Upper lobe of left lung (tissue), 6 donors: ENCODE results near the gene WNT5A. TPM values are rescaled to one million over a fixed set of nuclear protein-coding genes. Genes with fewer than 3 reads are reported as not detected.

Experiments
- ATAC-seq, 2 donors: fragments of 200-7000 bp; cut with Tn5 transposase; one replicate each; pipeline ENCODE4 v1.9.1; 2022; ENCODE audit warnings: mild to moderate bottlenecking in 2 of 2, moderate library complexity in 2 of 2; ENCODE audit not compliant: low FRiP score in 2 of 2
- DNase-seq, 2 donors: peaks; one replicate each; pipeline ENCODE4 v3.0.0-alpha.2; 2019 to 2020
- H3K27ac ChIP-seq, 4 donors: fragments of 200-600 bp; sonication (generic); one replicate each; pipeline ENCODE4 v1.5.1; 2016 to 2019
- H3K27me3 ChIP-seq, 4 donors: fragments of 200-600 bp; sonication (generic); one replicate each; pipeline ENCODE4 v1.5.1; 2017 to 2019
- H3K36me3 ChIP-seq, 4 donors: fragments of 200-600 bp; sonication (generic); one replicate each; pipeline ENCODE4 v1.5.1; 2016 to 2019
- H3K4me1 ChIP-seq, 4 donors: fragments of 200-600 bp; sonication (generic); one replicate each; pipeline ENCODE4 v1.5.1; 2018 to 2019
- H3K4me3 ChIP-seq, 4 donors: fragments of 200-600 bp; sonication (generic); one replicate each; pipeline ENCODE4 v1.5.1; 2017 to 2019; ENCODE audit warnings: mild to moderate bottlenecking in 2 of 4, moderate library complexity in 1 of 4
- H3K9me3 ChIP-seq, 4 donors: fragments of 200-600 bp; sonication (generic); one replicate each; pipeline ENCODE4 v1.5.1; 2018 to 2019
- CTCF ChIP-seq, 6 experiments: fragments of 450-650 bp in 4 of 6; fragments of 200-600 bp in 2 of 6; sonication (generic) in 2 of 6; IDR thresholded peaks; one replicate each; pipeline ENCODE4 v1.5.1; 2016 to 2019; ENCODE audit warnings: antibody characterized with exemption in 6 of 6
- EP300 ChIP-seq, 4 donors: sonication (generic); formaldehyde crosslinking; IDR thresholded peaks; one replicate each; pipeline ENCODE4 v1.5.1; 2017; ENCODE audit warnings: antibody characterized with exemption in 4 of 4, control low read depth in 2 of 4
- POLR2A ChIP-seq, 4 donors: fragments of 450-650 bp; IDR thresholded peaks; one replicate each; pipeline ENCODE4 v1.5.1; 2016 to 2017; ENCODE audit warnings: antibody characterized with exemption in 4 of 4, mild to moderate bottlenecking in 2 of 4
- POLR2AphosphoS5 ChIP-seq, 2 donors: sonication (generic); formaldehyde crosslinking; IDR thresholded peaks; one replicate each; pipeline ENCODE4 v1.5.1; 2017; ENCODE audit warnings: antibody characterized with exemption in 2 of 2
- WGBS, 2 donors: methylation state at CpG; one replicate each; pipeline ENCODE4 v1.1.5; 2017 to 2018; 5-methylcytosine and 5-hydroxymethylcytosine counted together
- total RNA-seq, 6 donors: library from RNA; depleted of rRNA in 4 of 6; stranded (reverse); fragments of >200 nt in 4 of 6; gene quantifications; one replicate each; pipeline versions ENCODE4 v1.1.0 to v1.2.1, GENCODE V29; 2016 to 2021
- donor health status: DM: no; HTN: no; CAD: no; lungs with moderate emphysema.
- donor health status: DM: no; HTN: yes; CAD: no; lungs with severe emphysema.

WNT5A gene
- total RNA-seq, 6 donors from 2014 or later: 22.1 to 36.2 (median 28.0) TPM

GRCh38 chr3:55526332-55527030, 39.4 kb upstream of the WNT5A start:
- whole genome bisulfite sequencing, 2 donors: 69 to 79% methylated on average over 6 to 10 of the region's 10 CpGs
- DNase-seq (peak in 1 of 2 donors; percentile 17), ATAC-seq (no peak)
- H3K27me3 ChIP-seq: no peaks in the 10 kb centered on the region
- H3K4me3 ChIP-seq: no peak overlapping the region
- no peak overlapping the region for H3K27ac ChIP-seq
- H3K36me3 ChIP-seq: no peaks in the 10 kb centered on the region
- no peaks in the 10 kb centered on the region for H3K4me1 ChIP-seq
- no peaks in the 10 kb centered on the region for H3K9me3 ChIP-seq
- TF ChIP-seq CTCF (IDR thresholded peaks at IDR 0.05) (no peak), POLR2AphosphoS5 (IDR thresholded peaks at IDR 0.05) (no peak), POLR2A (IDR thresholded peaks at IDR 0.05) (no peak), EP300 (IDR thresholded peaks at IDR 0.05) (no peak)

- H3K27me3 ChIP-seq: no peaks in the 10 kb centered on the region
- ATAC-seq: no peak
- DNase-seq: no peak
- H3K4me3 ChIP-seq: no peak overlapping the region
- no peak for TF ChIP-seq POLR2AphosphoS5 (IDR thresholded peaks at IDR 0.05)
- no peak for TF ChIP-seq CTCF (IDR thresholded peaks at IDR 0.05)
- TF ChIP-seq EP300 (IDR thresholded peaks at IDR 0.05): no peak
- no peak for TF ChIP-seq POLR2A (IDR thresholded peaks at IDR 0.05)
- no peak overlapping the region for H3K27ac ChIP-seq
- no peaks in the 10 kb centered on the region for H3K4me1 ChIP-seq
- no peaks in the 10 kb centered on the region for H3K36me3 ChIP-seq
- H3K9me3 ChIP-seq: no peaks in the 10 kb centered on the region
- 85 to 93% methylated on average over 3 of the region's 3 CpGs for WGBS, 2 donors
Measured at GRCh38 chr3:55525436-55525835, 38.3 kb upstream of the WNT5A start.

GRCh38 chr3:55524565-55525244, 37.6 kb upstream of the WNT5A start:
- no peak for ATAC-seq
- TF ChIP-seq POLR2A (IDR thresholded peaks at IDR 0.05) (no peak), EP300 (IDR thresholded peaks at IDR 0.05) (no peak), POLR2AphosphoS5 (IDR thresholded peaks at IDR 0.05) (no peak), CTCF (IDR thresholded peaks at IDR 0.05) (no peak)
- no peak for DNase-seq
- no peak overlapping the region for H3K4me3 ChIP-seq
- H3K36me3 ChIP-seq: no peaks in the 10 kb centered on the region
- WGBS, 2 donors: 59 to 73% methylated on average over 4 of the region's 4 CpGs
- H3K4me1 ChIP-seq: no peaks in the 10 kb centered on the region
- no peaks in the 10 kb centered on the region for H3K27me3 ChIP-seq
- no peaks in the 10 kb centered on the region for H3K9me3 ChIP-seq
- H3K27ac ChIP-seq: no peak overlapping the region

- no peak for ATAC-seq
- TF ChIP-seq POLR2AphosphoS5 (IDR thresholded peaks at IDR 0.05): no peak
- no peak for TF ChIP-seq EP300 (IDR thresholded peaks at IDR 0.05)
- TF ChIP-seq POLR2A (IDR thresholded peaks at IDR 0.05): no peak
- TF ChIP-seq CTCF (IDR thresholded peaks at IDR 0.05): no peak
- 84 to 98% methylated on average over 2 of the region's 2 CpGs for WGBS, 2 donors
Measured at GRCh38 chr3:55523471-55523870, 36.4 kb upstream of the WNT5A start.

More at GRCh38 chr3:55523471-55523870, 36.4 kb upstream of the WNT5A start:
- DNase-seq: no peak
- Histone ChIP-seq H3K27me3 (no peaks in the 10 kb centered on the region), H3K36me3 (no peaks in the 10 kb centered on the region), H3K4me3 (no peak overlapping the region), H3K4me1 (no peaks in the 10 kb centered on the region), H3K27ac (no peak overlapping the region), H3K9me3 (no peaks in the 10 kb centered on the region)
